Panc1 (cell line): Measurements from ENCODE around the gene SPCS2.

Source experiments
- POLR2AphosphoS5 ChIP-seq: IDR thresholded peaks from 2 replicates; pipeline ENCODE4 v1.6.1; 2012; ENCODE audit warnings: mild to moderate bottlenecking, low read depth, low read length, moderate library complexity
- SIN3A ChIP-seq: IDR thresholded peaks from 2 replicates; pipeline ENCODE4 v1.6.1; 2012; ENCODE audit warnings: low read depth, mild to moderate bottlenecking, low read length, moderate library complexity, borderline replicate concordance; ENCODE audit not compliant: insufficient read depth
- TF ChIP-seq, protein P1 (sequence below), 2 experiments: IDR thresholded peaks; 2 replicates each; pipeline ENCODE4 v1.6.1; 2011 to 2012; ENCODE audit warnings: low read depth in 2 of 2, control low read depth in 1 of 2, low read length in 1 of 2, mild to moderate bottlenecking in 1 of 2, moderate library complexity in 1 of 2; ENCODE audit not compliant: insufficient read depth in 1 of 2

DNA sequence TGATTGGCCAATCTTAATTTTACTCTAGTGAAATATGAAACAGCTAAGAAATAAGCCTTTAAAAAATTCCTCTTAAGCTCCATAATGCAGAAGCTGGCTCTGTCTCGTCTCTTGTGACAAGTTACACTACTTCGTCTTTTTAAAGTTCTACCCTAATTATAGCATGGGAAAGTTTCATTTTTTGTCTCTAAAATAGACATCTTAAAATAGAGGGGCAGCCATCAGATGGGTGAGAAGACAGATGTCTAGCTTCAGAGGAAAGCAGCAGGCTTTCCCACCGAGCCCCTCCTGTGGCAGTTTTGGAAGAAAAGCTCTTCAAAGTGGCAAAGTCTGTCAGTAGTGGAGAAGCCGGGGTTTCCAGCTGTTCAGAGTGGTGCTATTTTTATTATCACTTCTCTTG, 39.7 kb upstream of the SPCS2 start:
- TF ChIP-seq POLR2AphosphoS5: no peak
- TF ChIP-seq, protein P1, sequence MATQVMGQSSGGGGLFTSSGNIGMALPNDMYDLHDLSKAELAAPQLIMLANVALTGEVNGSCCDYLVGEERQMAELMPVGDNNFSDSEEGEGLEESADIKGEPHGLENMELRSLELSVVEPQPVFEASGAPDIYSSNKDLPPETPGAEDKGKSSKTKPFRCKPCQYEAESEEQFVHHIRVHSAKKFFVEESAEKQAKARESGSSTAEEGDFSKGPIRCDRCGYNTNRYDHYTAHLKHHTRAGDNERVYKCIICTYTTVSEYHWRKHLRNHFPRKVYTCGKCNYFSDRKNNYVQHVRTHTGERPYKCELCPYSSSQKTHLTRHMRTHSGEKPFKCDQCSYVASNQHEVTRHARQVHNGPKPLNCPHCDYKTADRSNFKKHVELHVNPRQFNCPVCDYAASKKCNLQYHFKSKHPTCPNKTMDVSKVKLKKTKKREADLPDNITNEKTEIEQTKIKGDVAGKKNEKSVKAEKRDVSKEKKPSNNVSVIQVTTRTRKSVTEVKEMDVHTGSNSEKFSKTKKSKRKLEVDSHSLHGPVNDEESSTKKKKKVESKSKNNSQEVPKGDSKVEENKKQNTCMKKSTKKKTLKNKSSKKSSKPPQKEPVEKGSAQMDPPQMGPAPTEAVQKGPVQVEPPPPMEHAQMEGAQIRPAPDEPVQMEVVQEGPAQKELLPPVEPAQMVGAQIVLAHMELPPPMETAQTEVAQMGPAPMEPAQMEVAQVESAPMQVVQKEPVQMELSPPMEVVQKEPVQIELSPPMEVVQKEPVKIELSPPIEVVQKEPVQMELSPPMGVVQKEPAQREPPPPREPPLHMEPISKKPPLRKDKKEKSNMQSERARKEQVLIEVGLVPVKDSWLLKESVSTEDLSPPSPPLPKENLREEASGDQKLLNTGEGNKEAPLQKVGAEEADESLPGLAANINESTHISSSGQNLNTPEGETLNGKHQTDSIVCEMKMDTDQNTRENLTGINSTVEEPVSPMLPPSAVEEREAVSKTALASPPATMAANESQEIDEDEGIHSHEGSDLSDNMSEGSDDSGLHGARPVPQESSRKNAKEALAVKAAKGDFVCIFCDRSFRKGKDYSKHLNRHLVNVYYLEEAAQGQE (IDR thresholded peaks at IDR 0.05; ENCODE audit: insufficient read depth in 1 of 2, low read depth in 2 of 2, low read length in 1 of 2): no peak
- no peak for TF ChIP-seq SIN3A
